Measurements from ENCODE around the gene ABCG2.

GRCh38 chr4:88043586-88044340 lies 114.7 kb downstream of the ABCG2 start:
- TF ChIP-seq POLR2A (IDR thresholded peaks at IDR 0.05; ENCODE audit: low read depth, low read length), result no peak
- no peak for TF ChIP-seq POLR2AphosphoS5 (IDR thresholded peaks at IDR 0.05; ENCODE audit: low read depth, low read length)
- no peak for TF ChIP-seq TAF1 (IDR thresholded peaks at IDR 0.05; ENCODE audit: low read depth, low read length)
- no peak for TF ChIP-seq SPI1 (IDR thresholded peaks at IDR 0.05; ENCODE audit: low read depth, low read length)
